HG03064 (cell line): ENCODE measurements around the gene TAF1B.

Experiments used
- ATAC-seq: cut with Tn5 transposase; IDR thresholded peaks from one replicate; pipeline ENCODE4 v1.9.1; 2021; ENCODE audit warnings: low read depth; ENCODE audit not compliant: unreplicated experiment

The TAF1B gene

DNA sequence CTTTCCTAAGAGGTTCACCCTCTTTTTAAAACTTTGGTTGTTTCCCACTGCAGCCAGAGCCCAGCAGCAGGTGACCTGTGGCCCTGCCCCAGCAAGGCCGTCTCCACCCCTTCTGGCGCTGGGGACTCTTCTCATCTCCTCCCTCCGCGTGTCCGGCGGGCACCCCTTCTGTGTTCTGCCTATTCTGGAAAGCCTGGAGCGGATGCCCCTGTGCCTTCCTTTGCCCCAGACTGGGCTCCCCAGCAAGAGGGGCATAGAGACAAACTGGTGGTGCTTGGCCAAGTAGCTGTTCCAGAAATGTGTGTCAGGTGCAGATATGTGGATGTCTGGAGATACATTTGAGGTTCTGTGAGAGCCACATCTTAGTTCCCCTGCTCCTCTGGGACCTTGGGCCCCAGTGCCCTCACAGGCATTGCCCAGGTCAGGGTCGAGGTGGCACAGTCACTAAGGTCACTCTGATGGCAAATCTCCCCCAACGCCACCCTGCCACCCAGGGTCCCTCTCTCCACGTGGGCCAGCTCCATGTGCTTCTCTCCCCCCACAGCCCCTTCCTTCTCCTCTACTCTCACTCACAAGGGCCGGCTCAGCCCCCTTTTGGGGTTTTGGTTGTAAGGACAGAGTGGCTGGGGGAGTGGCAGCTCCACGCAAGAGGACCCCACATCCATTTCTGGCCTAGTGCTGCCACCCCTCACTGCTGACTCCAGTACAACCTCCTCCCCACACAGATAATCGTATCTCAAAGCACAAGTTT is 35.5 kb upstream of the TAF1B start:
- no peak for ATAC-seq

DNA sequence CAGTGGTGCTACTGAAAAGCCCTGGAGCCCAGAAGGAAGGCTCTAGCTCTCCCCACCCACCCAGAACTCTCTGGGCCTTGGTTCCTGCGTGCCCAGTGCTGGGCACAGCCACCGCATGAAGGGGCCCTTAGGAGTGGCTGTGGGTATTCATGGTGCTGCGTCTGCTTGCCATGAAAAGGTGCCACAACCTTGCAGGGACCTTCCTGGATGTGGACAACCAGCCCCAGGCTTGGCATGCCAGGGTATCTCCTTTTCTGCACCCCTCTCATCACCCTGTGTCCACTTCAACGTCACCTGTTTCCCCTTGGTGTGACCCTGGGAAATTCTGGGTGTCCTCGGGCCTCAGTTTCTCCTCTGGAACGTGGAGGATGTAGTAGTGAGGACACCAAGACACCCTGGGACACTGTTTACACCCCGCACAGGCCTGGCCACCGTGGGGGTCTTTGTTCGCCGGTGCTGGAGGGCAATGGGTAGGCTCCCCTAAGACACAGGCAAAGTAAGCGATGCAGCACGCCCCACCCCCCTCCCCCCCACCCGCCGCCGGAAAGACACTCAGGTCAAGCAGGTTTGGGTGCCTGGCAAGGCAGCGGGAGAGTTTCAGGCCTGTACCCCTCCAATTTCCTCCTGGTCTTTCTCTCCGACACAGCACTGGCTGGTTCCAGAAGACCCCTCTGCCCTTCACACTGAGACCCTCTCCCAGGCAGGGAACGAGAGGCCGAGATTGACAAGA is 34.8 kb upstream of the TAF1B start:
- ATAC-seq = no peak

DNA sequence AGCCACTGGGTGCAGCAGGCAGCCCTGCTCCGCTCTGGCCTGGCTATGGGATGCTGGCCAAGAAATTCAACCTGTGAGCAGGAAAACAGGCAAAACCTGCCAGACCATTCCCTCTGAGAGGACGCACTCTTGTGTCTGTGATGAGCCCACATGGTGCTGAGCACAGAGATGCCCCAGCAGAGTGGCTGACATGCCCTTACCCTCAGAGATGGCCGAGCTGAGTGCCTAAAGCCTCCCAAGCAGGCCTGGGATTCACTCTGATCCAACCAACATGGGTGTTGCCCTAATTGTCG is 34.3 kb upstream of the TAF1B start:
- ATAC-seq = no peak

DNA sequence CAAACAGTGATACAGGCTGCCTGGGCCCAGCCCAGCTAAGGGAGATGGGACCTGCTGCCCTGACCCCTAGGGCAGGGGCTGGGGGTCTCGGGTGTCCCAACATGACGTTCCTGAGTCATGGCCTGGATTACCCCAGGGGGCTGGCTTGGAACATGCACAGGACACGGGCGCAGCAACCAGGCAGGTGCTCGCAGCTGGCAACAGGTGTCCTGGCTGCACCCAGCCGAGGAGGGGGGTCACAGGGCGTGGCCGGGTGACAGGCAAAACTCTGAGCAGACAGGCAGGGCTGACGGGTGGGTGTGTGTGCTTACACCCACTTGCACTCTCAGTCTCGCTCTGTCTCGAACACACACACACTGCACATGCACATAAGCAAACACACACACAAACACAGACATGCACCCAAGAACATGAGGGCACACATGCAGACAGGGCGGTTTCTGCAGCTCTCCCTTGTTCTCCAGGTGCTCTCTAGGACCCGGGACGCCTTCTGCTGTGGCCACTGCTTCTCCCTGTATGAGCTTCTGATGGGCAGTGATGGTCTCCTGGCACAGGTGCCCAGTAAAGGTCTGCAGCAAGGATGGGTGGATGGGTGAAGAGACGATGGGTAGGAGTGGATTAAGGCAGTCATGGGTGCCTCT is 33.7 kb upstream of the TAF1B start:
- no peak for ATAC-seq

DNA sequence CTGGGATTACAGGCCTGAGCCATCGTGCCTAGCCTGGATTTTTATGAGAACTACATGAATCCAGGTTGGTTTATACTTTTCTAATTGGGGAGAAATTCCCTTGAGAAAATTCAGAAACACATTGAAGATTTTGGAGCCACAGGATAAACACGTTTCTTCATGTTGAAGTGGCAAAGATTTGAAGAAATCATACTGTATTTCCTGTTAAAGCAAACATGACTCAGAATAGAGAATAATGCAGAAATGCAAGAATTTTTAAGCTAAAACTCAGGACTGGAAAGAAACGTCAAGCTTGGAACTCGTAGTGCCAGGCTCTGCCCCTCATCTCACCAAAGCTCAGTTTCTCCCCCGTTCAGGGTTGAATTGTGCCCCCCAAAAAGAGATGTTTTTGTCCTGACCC is 32.1 kb upstream of the TAF1B start:
- no peak for ATAC-seq

DNA sequence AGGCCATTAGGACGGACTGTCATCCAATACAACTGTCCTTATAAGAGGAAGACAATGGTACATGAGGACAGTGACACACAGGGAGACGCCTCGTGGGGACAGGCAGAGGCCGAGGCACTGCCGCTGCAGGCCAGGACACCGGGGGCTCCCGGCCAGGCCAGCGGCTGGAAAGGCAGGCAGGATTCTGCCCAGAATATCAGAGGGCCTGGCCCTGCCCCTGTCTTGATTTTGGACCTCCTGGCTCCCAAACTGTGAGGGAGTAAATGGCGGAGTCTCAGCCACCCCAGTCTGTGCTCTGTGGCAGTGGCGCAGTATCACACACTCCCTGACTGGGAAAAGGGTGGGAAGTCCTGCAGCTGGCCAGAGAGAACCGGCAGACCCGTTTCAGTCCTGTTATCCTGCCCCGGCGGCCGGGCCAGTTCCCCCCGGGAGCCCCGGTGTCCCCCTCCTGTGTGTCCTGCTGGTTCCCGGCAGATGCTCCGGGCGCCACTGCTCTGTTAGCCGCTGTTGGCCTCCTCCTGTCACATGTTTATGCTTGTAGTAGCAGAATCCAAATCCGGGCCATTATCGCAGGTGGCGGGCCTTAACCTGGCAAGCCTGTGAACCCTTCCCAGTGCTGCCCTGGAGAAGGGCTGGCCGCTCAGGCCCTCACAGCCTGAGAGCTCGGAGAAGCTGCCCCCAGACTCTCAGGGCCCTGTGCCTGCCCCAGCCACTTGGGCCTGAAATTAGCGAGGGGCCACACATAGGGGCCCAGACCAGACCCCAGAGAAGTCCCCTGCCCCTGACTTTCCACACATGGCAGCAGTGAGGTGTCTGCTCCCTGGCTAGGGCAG is 31.4 kb upstream of the TAF1B start:
- ATAC-seq = no peak

DNA sequence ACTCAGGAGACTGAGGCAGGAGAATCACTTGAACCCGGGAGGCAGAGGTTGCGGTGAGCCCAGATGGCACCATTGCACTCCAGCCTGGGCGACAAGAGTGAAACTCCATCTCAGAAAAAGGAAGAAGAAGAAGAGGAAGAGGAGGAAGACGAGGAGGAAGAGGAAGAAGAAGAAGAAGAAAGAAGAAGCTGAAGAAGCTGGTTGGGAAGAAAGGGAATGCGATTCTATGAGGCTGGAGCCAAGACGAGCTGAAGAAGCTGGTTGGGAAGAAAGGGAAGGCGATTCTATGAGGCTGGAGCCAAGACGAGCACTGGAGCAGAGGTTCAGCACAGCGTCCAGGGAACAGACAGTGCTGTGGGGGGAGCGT is 30.3 kb upstream of the TAF1B start:
- no peak for ATAC-seq

DNA sequence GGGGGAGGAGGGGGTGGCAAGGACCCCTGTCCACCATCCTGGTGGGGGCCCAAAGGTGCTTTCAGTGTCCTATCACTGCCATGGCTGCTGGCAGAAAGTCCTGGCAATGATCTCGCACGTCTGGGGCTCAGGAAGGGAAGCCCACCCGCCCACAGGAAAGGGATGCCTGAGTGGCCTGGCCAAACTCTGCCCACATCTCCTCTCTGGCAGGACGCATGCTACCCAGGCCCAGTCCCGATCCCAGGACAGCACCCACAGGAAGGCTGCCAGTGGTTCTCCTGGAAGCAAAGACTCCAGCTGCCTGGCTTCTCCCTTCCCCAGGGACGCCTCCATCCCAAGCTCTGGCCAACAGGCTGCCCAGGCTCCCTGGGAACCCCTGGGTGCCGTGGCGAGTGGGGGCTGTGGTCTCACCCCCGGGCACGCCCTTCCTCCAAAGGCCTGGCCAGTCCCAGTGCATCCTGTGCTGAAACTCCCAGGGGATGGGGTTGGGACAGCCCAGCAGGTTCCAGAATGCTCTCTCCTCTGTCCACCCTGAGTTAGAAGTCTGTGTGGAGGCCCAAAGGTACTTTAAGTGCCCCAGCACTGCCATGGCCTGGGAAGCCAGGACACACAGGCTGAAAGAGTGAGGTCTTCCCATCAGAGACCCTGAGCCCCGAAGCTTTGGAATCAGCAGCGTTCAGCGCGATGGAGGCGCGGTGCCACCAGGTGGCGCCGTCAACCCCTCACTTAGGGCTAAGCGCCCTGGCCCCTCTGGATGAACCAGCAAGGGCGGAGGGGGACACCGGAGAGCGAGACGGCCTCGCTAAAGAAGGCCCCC is 29.8 kb upstream of the TAF1B start:
- ATAC-seq = no peak

DNA sequence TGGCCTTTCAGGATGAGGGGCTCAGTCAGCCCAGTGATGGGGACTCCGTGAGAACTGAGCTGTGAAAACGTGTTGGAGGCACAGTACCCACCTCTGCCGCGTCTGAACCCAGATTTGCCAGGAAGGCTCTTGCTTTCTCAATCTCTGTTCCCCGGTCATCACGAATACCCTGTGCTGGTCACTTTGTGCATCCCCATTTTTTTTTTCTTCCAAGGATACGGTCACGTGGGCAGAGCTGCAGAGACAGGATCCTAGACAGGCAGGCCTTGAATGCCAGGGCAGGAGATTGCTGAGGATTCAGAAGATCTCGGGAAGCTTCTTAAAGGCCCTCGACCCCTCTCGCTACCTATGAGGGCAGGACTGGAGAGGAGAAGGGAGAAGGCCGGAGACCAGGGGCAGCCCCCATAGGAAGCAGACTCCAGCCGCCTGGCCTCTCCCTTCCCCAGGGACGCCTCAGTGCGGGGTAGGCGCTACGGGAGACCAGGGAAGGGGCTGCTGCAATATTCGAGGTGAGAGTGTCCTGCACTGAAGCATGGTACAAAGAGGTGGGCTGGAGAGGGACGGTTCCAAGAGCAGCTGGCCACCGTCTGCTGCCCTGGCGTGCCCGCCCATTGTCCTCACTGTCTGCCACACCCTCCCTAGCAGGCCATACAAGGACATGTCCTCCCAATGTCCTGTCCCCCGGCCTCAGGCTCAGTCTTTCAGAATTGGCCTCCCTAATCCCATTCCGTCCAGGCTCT is 29.0 kb upstream of the TAF1B start:
- ATAC-seq = no peak

DNA sequence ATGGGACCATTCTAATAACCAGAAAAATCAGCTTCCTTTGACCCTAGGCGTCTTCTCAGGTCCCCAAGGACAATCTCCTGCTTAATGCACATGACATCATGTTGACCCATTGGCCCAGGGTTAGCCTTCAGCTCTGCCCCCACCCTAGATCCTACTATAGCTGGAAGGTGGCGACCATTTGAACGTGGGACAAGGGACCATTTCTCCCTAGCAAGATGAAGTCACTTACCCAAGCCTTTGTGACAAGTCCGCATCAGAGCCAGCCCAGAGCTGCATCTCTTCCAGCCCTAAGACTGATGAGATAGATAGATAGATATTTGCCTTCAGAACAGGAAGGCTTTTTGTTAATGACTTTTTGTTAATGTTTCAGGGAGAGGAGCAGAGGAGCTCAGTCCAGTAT is 28.2 kb upstream of the TAF1B start:
- no peak for ATAC-seq

DNA sequence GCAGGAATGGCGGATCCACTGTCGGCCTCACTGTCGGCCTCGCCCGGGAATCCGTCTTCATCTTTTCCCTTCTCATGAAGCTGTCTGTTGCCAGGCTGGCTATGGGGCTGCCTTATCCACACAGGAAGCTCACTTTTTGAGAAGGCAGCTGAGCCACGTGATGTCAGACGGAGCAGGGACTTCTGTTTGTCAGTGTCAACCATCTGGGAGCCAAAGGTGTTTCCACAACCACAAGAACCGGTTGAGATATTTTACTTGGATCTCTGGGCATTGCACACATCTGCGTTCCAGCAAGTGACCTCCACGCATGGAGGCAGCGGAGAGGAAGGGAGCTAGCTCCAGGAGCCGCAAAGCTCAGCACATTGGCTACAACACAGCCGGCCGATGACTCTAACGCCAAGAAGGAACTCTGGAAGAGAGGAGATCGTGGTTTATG is 27.4 kb upstream of the TAF1B start:
- no peak for ATAC-seq

DNA sequence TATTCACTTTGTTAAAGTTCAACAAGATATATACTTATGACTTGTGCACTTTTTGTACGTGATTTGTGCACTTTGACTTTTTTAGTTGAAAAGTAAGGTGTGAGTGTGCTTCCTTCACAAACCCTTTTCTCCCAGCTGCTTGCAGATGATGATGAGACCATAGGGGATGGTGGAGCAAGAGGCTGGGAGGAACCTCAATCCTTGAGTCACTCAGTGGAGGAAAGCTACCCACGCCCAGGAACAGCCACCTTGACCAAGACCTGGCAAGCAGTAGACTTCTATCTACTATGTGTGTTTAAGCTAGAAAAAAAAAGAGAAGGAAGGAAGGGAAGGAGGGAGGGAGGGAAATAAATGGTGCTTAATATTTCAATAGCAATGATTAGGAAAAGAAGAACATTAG is 25.2 kb upstream of the TAF1B start:
- ATAC-seq = no peak

DNA sequence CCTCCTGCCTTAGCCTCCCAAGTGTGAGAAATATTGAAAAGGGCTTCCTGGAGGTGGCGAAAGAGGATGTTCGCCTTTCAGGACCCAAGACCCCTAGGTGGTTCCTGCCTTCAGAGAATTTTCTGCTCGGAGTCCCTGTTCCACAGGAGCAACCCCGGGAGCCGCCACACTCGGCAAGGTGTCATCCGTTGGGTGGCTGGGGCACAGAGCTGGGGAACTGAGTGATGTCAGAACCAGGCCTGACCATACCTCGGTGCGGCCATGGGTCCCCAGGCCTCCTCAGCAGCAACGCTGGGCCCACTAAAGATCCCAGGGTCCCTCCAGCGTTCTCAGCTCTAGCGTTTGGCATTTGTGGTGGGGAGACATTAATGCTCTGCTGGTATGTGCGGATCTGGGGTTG is 23.7 kb upstream of the TAF1B start:
- no peak for ATAC-seq

DNA sequence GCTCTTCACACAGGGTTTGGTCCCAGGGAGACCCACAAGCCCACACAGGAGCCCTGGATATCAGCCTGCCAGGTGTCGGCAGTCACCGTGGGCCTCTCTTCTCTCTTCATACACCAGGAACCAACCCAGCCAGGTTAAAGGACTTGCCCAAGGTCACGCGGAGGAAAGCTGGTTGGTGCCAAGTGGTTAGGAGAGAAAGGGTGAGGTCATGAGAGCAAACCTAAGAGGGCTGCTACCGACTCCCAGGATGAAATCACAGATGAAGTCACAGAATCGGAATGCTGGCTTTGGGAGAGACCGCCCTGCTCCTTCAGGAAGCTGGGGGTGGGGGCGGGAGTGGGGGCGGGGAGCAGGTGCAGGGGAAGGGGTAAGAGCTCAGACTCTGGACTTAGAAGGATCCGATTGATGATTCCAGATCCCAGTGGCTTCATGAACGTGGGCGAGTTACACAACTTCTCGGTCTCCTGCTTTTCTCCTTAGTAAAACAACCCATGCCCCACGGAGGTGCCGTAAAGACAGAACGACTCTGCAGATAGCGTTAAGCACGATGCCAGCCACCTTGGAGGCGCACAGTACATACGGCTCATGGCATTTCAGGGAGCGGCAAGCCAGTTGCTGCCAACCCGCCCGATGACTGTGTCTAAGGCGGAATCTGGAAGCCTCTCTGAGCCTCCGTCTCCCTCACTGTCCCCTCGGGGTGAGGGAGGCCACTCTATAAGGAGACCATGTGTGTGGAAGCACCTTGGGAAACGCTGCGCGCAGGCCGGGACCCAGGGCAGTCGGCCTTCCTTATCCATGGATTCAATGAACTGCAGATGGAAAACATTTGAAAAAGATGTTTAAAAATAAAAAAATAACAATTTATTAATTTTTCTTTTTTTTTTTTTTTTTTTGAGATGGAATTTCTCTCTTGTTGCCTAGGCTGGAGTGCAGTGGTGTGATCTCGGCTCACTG is 23.0 kb upstream of the TAF1B start:
- ATAC-seq = no peak

DNA sequence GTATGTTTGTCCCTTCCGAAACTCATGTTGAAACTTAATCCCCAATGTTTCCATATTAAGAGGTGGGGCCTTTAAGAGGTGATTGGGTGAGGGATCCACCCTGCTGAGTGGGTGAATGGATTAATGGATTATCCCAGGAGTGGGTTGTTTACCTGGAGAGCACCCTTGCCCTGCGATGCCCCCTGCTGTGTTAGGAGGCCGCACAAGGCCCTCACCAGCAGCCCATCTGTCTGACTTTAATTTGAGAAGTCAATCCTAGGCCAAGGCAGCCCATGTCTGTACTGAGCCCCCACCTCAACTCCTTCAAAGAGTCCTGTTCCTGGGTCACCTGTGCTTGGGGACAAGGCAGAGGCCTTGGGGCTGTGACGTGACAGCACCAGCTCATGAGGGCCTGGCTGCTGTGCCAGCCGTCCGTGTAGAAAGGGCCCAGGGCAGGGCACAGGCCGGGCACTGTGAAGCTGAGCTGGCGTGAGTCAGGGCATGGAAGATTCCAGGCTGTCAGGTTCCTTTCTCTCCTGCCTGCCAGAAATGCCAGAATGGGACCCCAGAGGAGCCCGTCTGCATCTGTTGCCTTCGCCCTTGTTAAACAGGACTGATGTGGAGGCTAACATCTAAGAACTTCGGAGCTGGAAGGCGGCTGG is 21.3 kb upstream of the TAF1B start:
- ATAC-seq = no peak

DNA sequence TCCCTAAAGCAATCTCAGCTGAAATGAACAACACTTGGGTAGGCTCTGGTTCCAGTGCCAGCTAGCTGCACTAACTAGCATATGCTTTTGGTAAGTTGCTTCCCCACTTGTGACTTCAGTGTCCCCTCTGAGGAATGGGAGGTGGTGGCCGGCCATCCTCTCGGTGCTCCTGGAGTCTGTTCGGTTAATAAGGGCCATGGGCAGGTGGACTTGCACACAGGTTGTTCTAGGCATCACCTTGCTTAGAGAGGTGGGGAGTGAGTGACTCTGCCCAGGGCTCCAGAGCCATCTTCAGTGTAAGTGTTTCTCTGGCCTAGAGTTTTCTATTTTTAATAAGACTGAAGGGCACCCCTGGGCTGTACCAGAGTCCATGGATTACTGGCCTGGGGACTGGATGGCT is 18.8 kb upstream of the TAF1B start:
- ATAC-seq = no peak

DNA sequence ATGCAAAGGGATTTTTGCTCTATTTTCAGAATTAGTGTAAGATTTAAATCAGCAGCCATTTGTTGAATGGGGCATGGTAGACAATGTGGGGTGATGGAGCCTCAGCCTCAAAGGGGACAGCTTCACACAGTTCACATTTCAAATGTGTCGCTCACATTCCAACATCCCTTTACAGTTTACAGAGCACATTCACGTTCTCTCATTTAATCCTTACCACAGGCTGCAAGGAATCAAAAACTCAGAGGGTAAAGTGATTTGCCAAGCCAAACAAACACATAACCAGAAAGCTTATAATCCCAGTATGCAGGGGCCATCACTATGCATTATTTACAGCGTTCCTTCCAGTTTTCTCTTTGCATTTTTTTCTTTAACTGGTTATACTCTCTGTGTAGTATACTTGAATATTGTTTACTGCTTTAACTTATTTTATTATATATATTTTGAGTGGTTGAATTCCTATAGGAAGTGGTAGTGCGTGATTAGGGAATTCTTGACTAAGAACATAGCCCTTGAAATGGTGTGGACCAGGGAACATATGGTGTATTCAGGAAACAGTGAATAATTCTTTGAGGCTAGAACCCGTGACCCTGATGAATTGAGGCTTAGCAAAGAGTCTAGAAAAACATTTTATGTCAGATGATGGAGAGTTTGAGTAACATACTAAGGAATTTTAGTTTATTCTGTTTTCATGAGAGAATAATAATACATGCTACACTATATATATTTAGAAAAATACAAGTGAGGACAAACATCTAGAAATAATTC is 18.1 kb upstream of the TAF1B start:
- no peak for ATAC-seq
